SK-N-MC (cell line): Measurements from ENCODE around the gene STK4.

ENCODE experiments used
- EZH2 ChIP-seq: fragments of 200-600 bp; sonication (generic); IDR thresholded peaks from one replicate; pipeline ENCODE4 v1.6.1; 2017; ENCODE audit warnings: antibody characterized with exemption
- POLR2AphosphoS5 ChIP-seq: IDR thresholded peaks from 2 replicates; pipeline ENCODE4 v1.6.1; 2012; ENCODE audit warnings: mild to moderate bottlenecking, low read depth, low read length, borderline replicate concordance

DNA sequence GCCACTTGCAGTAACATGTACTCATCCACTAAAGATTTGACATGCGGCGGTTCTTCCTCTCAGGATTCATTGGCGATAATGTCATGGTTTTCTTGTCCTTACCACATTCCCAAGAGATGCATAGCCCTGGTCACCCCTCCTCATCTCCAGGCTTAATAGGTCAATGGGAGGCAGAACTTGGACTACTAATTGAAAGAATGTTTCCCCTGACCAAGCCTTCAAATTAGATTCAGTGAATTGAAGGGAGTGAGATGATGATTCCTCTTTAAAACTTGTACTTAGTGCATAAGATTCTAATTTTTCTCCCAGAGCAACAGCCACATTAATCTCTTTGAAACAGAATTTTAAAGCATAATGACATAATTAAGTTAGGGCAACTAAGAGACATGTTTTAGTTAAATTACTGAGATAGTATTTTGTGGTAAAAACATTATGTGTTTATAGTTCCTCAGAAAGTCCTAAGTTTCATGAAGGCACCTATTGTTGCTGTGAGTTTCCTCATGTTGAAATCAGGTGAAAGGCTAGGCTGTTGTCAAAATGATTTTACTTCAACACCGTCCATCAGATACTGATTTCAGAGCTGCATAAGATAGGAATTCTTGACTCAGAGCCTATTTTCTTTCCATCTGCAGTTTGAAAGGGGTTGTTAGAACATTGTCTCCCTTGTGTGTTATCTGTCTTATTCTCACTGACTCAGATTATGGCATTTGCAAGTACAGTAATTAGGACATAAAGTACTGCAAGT, 48.5 kb downstream of the STK4 start:
- TF ChIP-seq EZH2: no peak
- no peak for TF ChIP-seq POLR2AphosphoS5
